A549 (cell line): Measurements from ENCODE around the gene PIAS3. TPM values are rescaled to one million over a fixed set of nuclear protein-coding genes. Genes with fewer than 3 reads are reported as not detected.

Source experiments
- ATAC-seq, 2 experiments: fragments of 200-7000 bp in 1 of 2; fragments of >200 bp in 1 of 2; cut with Nextera tagmentation in 1 of 2; cut with Tn5 transposase in 1 of 2; 3 replicates each; pipeline versions ENCODE4 v1.8.0 to v1.9.1; 2018 to 2020; ENCODE audit warnings: mild to moderate bottlenecking in 1 of 2, moderate library complexity in 1 of 2
- CTCF ChIA-PET: fragments of 300-600 bp; sonication (Branson Sonifier 250); formaldehyde crosslinking; extraction: SDS; loops from one replicate; lab custom pipeline; 2021; ENCODE audit warnings: antibody characterized with exemption, inconsistent platforms; lab: Yijun Ruan, JAX
- POLR2A ChIA-PET: fragments of 350-600 bp; formaldehyde crosslinking; extraction: SDS; loops from one replicate; lab custom pipeline; 2021; ENCODE audit warnings: antibody characterized with exemption, inconsistent platforms; lab: Yijun Ruan, JAX
- DNase-seq, 2 experiments: peaks; one replicate each; pipeline versions ENCODE4 v3.0.0 to v3.0.0-alpha.2; 2011 to 2016; ENCODE audit warnings: low read depth in 1 of 2, low spot score in 1 of 2
- FAIRE-seq: peaks from 2 replicates; lab custom pipeline; 2011; peaks lifted over from hg19 to GRCh38; lab: Jason Lieb, UNC
- H3K27ac ChIP-seq, 2 experiments: fragments of >200 bp; sonication (Bioruptor Twin); formaldehyde crosslinking; 3 replicates each; pipeline ENCODE4 v1.5.1; 2016 to 2017
- H3K4me1 ChIP-seq: fragments of >200 bp; sonication (Bioruptor Twin); formaldehyde crosslinking; 3 replicates; pipeline ENCODE4 v1.6.1; 2016
- H3K4me2 ChIP-seq: fragments of >200 bp; sonication (Bioruptor Twin); formaldehyde crosslinking; 3 replicates; pipeline ENCODE4 v1.6.1; 2016
- H3K4me3 ChIP-seq: fragments of >200 bp; sonication (Bioruptor Twin); formaldehyde crosslinking; 3 replicates; pipeline ENCODE4 v1.5.1; 2016
- H3K9me3 ChIP-seq: fragments of >200 bp; sonication (Bioruptor Twin); formaldehyde crosslinking; 3 replicates; pipeline ENCODE4 v1.6.1; 2016
- CHD2 ChIP-seq: fragments of 150-350 bp; IDR thresholded peaks from 2 replicates; pipeline ENCODE4 v1.6.1; 2014; ENCODE audit warnings: low read length; ENCODE audit not compliant: partially characterized antibody
- CHD4 ChIP-seq: fragments of 200-600 bp; sonication (generic); IDR thresholded peaks from 2 replicates; pipeline ENCODE4 v1.6.1; 2016; ENCODE audit warnings: antibody characterized with exemption, mild to moderate bottlenecking, borderline replicate concordance
- EHMT2 ChIP-seq: fragments of 200-600 bp; sonication (generic); IDR thresholded peaks from 2 replicates; pipeline ENCODE4 v1.6.1; 2016; ENCODE audit warnings: antibody characterized with exemption, low read depth, mild to moderate bottlenecking, moderate library complexity
- ESRRA ChIP-seq: fragments of 150-350 bp; IDR thresholded peaks from 2 replicates; pipeline ENCODE4 v1.6.1; 2014; ENCODE audit warnings: mild to moderate bottlenecking, low read length, borderline replicate concordance
- FOSB ChIP-seq: fragments of 250-450 bp; sonication (Bioruptor Pico); IDR thresholded peaks from 2 replicates; pipeline ENCODE4 v1.5.0; 2020; ENCODE audit warnings: mild to moderate bottlenecking, moderate library complexity
- FOXS1 ChIP-seq: fragments of 250-450 bp; sonication (Bioruptor Pico); IDR thresholded peaks from 2 replicates; pipeline ENCODE4 v1.5.0; 2020; ENCODE audit warnings: mild to moderate bottlenecking, moderate library complexity
- GATA3 ChIP-seq: IDR thresholded peaks from 2 replicates; pipeline ENCODE4 v1.6.1; 2012; ENCODE audit warnings: borderline replicate concordance
- HDAC2 ChIP-seq: fragments of 200-600 bp; sonication (generic); IDR thresholded peaks from 2 replicates; pipeline ENCODE4 v1.6.1; 2016
- HES2 ChIP-seq: fragments of >200 bp; sonication (Bioruptor Twin); formaldehyde crosslinking; IDR thresholded peaks from 2 replicates; pipeline ENCODE4 v1.6.1; 2016
- HOXB5 ChIP-seq: fragments of 250-450 bp; sonication (Bioruptor Pico); IDR thresholded peaks from 2 replicates; pipeline ENCODE4 v1.5.0; 2020; ENCODE audit warnings: mild to moderate bottlenecking, moderate library complexity
- KDM1A ChIP-seq: fragments of 200-600 bp; sonication (generic); IDR thresholded peaks from 2 replicates; pipeline ENCODE4 v1.6.1; 2016; ENCODE audit warnings: low read depth, mild to moderate bottlenecking
- MAX ChIP-seq: IDR thresholded peaks from 2 replicates; pipeline ENCODE4 v1.6.1; 2012
- MAZ ChIP-seq: fragments of 150-350 bp; IDR thresholded peaks from 2 replicates; pipeline ENCODE4 v1.6.1; 2014; ENCODE audit warnings: antibody characterized with exemption, low read depth, low read length, borderline replicate concordance
- NFE2L2 ChIP-seq: fragments of 150-350 bp; conservative IDR thresholded peaks from 2 replicates; pipeline ENCODE4 v1.6.1; 2014; ENCODE audit warnings: low read length
- NR3C1 ChIP-seq: fragments of >200 bp; sonication (Bioruptor Twin); formaldehyde crosslinking; IDR thresholded peaks from 3 replicates; pipeline ENCODE4 v1.6.1; 2017
- POLR2AphosphoS2 ChIP-seq: conservative IDR thresholded peaks from 2 replicates; pipeline ENCODE4 v1.6.1; 2012; ENCODE audit warnings: low read length, improper control_type of control experiment, inconsistent platforms
- RAD21 ChIP-seq, 2 experiments: fragments of >200 bp in 1 of 2; sonication (Bioruptor Twin) in 1 of 2; formaldehyde crosslinking in 1 of 2; IDR thresholded peaks in 1 of 2; conservative IDR thresholded peaks in 1 of 2; 2 replicates in 1 of 2; 3 replicates in 1 of 2; pipeline ENCODE4 v1.6.1; 2012 to 2018; ENCODE audit warnings: inconsistent platforms in 1 of 2
- RARB ChIP-seq: fragments of 250-450 bp; sonication (Bioruptor Pico); IDR thresholded peaks from 2 replicates; pipeline ENCODE4 v1.8.0; 2021; ENCODE audit warnings: mild to moderate bottlenecking, moderate library complexity
- SMC3 ChIP-seq: fragments of >200 bp; sonication (Bioruptor Twin); formaldehyde crosslinking; IDR thresholded peaks from 3 replicates; pipeline ENCODE4 v1.6.1; 2018; ENCODE audit warnings: inconsistent platforms
- TFCP2L1 ChIP-seq: fragments of 250-450 bp; sonication (Bioruptor Pico); IDR thresholded peaks from 2 replicates; pipeline ENCODE4 v1.5.0; 2021; ENCODE audit warnings: mild to moderate bottlenecking
- TP53 ChIP-seq: fragments of 250-450 bp; sonication (Bioruptor Pico); IDR thresholded peaks from 2 replicates; pipeline ENCODE4 v1.5.0; 2021; ENCODE audit warnings: mild to moderate bottlenecking, moderate library complexity
- USF2 ChIP-seq: fragments of 450-650 bp; IDR thresholded peaks from 2 replicates; pipeline ENCODE4 v1.6.1; 2014; ENCODE audit warnings: antibody characterized with exemption
- ZSCAN20 ChIP-seq: fragments of 250-450 bp; sonication (Bioruptor Pico); IDR thresholded peaks from 2 replicates; pipeline ENCODE4 v1.8.0; 2022; ENCODE audit warnings: mild to moderate bottlenecking, moderate library complexity
- WGBS: methylation state at CpG from one replicate; pipeline ENCODE4 v1.1.6; 2017; ENCODE audit errors: missing lambda C conversion rate; 5-methylcytosine and 5-hydroxymethylcytosine counted together
- polyA plus RNA-seq, 4 experiments: library from polyadenylated mRNA; depleted of rRNA in 3 of 4; stranded (reverse); fragments of >200 nt; fragmentation: RNase III in 1 of 4; extraction: RNeasy Plus Mini Kit Qiagen cat#74134 plus additional on column Dnase treatment in 1 of 4; gene quantifications; 2 replicates in 3 of 4; 3 replicates in 1 of 4; pipeline ENCODE4 v1.2.3, GENCODE V29; 2011 to 2017

The PIAS3 gene
- polyA plus RNA-seq, 2 of the 4 experiments (the other 2 are of a cell fraction): 15.5 to 22.7 TPM

GRCh38 chr1:145868232-145868631 lies 9.4 kb upstream of the PIAS3 start:
- no peak overlapping the region for H3K4me3 ChIP-seq
- no peaks in the 10 kb centered on the region for H3K9me3 ChIP-seq
- H3K4me2 ChIP-seq: no peak overlapping the region
- FAIRE-seq (no peak), DNase-seq (no peak), ATAC-seq (no peak)
- CTCF ChIA-PET: interaction anchor here (0.8 to 1.7 kb wide), 6 partner anchors 13 to 109 kb away, joined by 3 to 6 read pairs (median 4); partner anchors contain the start of genes ITGA10 and NUDT17
- POLR2A ChIA-PET: no interaction called here
- no peak overlapping the region for H3K27ac ChIP-seq
- H3K4me1 ChIP-seq: no peaks in the 10 kb centered on the region
- TF ChIP-seq KDM1A (no peak), CHD2 (no peak), HDAC2 (no peak), EHMT2 (no peak), ESRRA (no peak), SMC3 (no peak), FOXS1 (CRISPR knock-in tag) (no peak), NR3C1 (no peak), RARB (no peak), GATA3 (no peak), CHD4 (no peak), RAD21 (conservative IDR thresholded peaks at IDR 0.05 in 1 of 2, IDR thresholded peaks at IDR 0.05 in 1 of 2) (no peak), HOXB5 (CRISPR knock-in tag) (no peak)
- WGBS: 52% methylated on average over 4 of the region's 4 CpGs

- H3K4me1 ChIP-seq: peaks cover 4% of the 10 kb centered on the region; the same call in 1 of the 3 replicates
- H3K4me2 ChIP-seq: no peak overlapping the region
- ChIA-PET POLR2A (no interaction called here), CTCF (interaction anchor here (0.9 to 12.5 kb wide), 9 partner anchors 8 to 144 kb away, joined by 3 to 185 read pairs (median 4); partner anchors contain the start of gene NUDT17)
- no peak overlapping the region for H3K4me3 ChIP-seq
- no peaks in the 10 kb centered on the region for H3K9me3 ChIP-seq
- DNase-seq (no peak), ATAC-seq (no peak), FAIRE-seq (no peak)
- H3K27ac ChIP-seq: no peak overlapping the region
- WGBS: 73% methylated on average over 5 of the region's 5 CpGs
- TF ChIP-seq CHD2 (no peak), MAZ (no peak), USF2 (no peak), RARB (no peak), TFCP2L1 (no peak), POLR2AphosphoS2 (no peak), HES2 (no peak), MAX (no peak), TP53 (CRISPR knock-in tag) (no peak), CHD4 (no peak), FOSB (no peak), NFE2L2 (no peak), ZSCAN20 (CRISPR knock-in tag) (no peak), KDM1A (no peak)
Observed at GRCh38 chr1:145863282-145864018, 4.6 kb upstream of the PIAS3 start.
